ENCODE measurements around the gene NR1H3.

Gene NR1H3

GRCh38 chr11:47299078-47299477, 41.3 kb downstream of the NR1H3 start:
- Histone ChIP-seq H3K27me3 (replicated peaks; ENCODE audit: control insufficient read depth, insufficient read depth, low read length) (no peaks in the 10 kb centered on the region), H3K36me3 (ENCODE audit: control insufficient read depth, insufficient read depth, low read length) (peaks cover 4% of the 10 kb centered on the region), H3K4me3 (replicated peaks; ENCODE audit: low read depth, low read length) (no peak overlapping the region)
- TF ChIP-seq CTCF (IDR thresholded peaks at IDR 0.05; ENCODE audit: insufficient read depth, low read length, poor library complexity, severe bottlenecking), result no peak
- DNase-seq (ENCODE audit: extremely low read depth, insufficient read length), result no peak

GRCh38 chr11:47302853-47303252, 45.1 kb downstream of the NR1H3 start:
- no peak overlapping the region for H3K4me3 ChIP-seq (replicated peaks; ENCODE audit: low read depth, low read length)
- no peak for DNase-seq (ENCODE audit: extremely low read depth, insufficient read length)
- no peaks in the 10 kb centered on the region for H3K27me3 ChIP-seq (replicated peaks; ENCODE audit: control insufficient read depth, insufficient read depth, low read length)
- H3K36me3 ChIP-seq (ENCODE audit: control insufficient read depth, insufficient read depth, low read length), result peaks cover 21% of the 10 kb centered on the region
- no peak for TF ChIP-seq CTCF (IDR thresholded peaks at IDR 0.05; ENCODE audit: insufficient read depth, low read length, poor library complexity, severe bottlenecking)

GRCh38 chr11:47305734-47306483, 48.1 kb downstream of the NR1H3 start:
- no peak overlapping the region for H3K4me3 ChIP-seq (replicated peaks; ENCODE audit: low read depth, low read length)
- DNase-seq (ENCODE audit: extremely low read depth, insufficient read length), result no peak
- H3K27me3 ChIP-seq (replicated peaks; ENCODE audit: control insufficient read depth, insufficient read depth, low read length), result no peaks in the 10 kb centered on the region
- peaks cover 29% of the 10 kb centered on the region for H3K36me3 ChIP-seq (ENCODE audit: control insufficient read depth, insufficient read depth, low read length)
- no peak for TF ChIP-seq CTCF (IDR thresholded peaks at IDR 0.05; ENCODE audit: insufficient read depth, low read length, poor library complexity, severe bottlenecking)

GRCh38 chr11:47306484-47306844, 48.7 kb downstream of the NR1H3 start:
- DNase-seq (ENCODE audit: extremely low read depth, insufficient read length), result no peak
- Histone ChIP-seq H3K4me3 (replicated peaks; ENCODE audit: low read depth, low read length) (no peak overlapping the region), H3K27me3 (replicated peaks; ENCODE audit: control insufficient read depth, insufficient read depth, low read length) (no peaks in the 10 kb centered on the region), H3K36me3 (ENCODE audit: control insufficient read depth, insufficient read depth, low read length) (peaks cover 34% of the 10 kb centered on the region)
- no peak for TF ChIP-seq CTCF (IDR thresholded peaks at IDR 0.05; ENCODE audit: insufficient read depth, low read length, poor library complexity, severe bottlenecking)

GRCh38 chr11:47308050-47308823, 50.4 kb downstream of the NR1H3 start:
- TF ChIP-seq CTCF (IDR thresholded peaks at IDR 0.05; ENCODE audit: insufficient read depth, low read length, poor library complexity, severe bottlenecking), result no peak
- Histone ChIP-seq H3K27me3 (replicated peaks; ENCODE audit: control insufficient read depth, insufficient read depth, low read length) (no peaks in the 10 kb centered on the region), H3K4me3 (replicated peaks; ENCODE audit: low read depth, low read length) (no peak overlapping the region), H3K36me3 (ENCODE audit: control insufficient read depth, insufficient read depth, low read length) (peaks cover 38% of the 10 kb centered on the region)
- DNase-seq (ENCODE audit: extremely low read depth, insufficient read length), result no peak

Measured in GM06990 (cell line).